Ramos (cell line): ENCODE results near the gene SLC25A41.
"Not testable (repeated sequence)": the region's sequence is repeated elsewhere in the genome, so short reads cannot be mapped to it uniquely, and the experiment has no call there.

ENCODE experiments used
- in situ Hi-C: fragments of 300-500 bp; cut with MboI; formaldehyde crosslinking; loops from one replicate; pipeline ENCODE4 v1.14.3; 2022; ENCODE audit warnings: low sequenced_read_pairs; ENCODE audit not compliant: unreplicated experiment

The SLC25A41 gene

DNA sequence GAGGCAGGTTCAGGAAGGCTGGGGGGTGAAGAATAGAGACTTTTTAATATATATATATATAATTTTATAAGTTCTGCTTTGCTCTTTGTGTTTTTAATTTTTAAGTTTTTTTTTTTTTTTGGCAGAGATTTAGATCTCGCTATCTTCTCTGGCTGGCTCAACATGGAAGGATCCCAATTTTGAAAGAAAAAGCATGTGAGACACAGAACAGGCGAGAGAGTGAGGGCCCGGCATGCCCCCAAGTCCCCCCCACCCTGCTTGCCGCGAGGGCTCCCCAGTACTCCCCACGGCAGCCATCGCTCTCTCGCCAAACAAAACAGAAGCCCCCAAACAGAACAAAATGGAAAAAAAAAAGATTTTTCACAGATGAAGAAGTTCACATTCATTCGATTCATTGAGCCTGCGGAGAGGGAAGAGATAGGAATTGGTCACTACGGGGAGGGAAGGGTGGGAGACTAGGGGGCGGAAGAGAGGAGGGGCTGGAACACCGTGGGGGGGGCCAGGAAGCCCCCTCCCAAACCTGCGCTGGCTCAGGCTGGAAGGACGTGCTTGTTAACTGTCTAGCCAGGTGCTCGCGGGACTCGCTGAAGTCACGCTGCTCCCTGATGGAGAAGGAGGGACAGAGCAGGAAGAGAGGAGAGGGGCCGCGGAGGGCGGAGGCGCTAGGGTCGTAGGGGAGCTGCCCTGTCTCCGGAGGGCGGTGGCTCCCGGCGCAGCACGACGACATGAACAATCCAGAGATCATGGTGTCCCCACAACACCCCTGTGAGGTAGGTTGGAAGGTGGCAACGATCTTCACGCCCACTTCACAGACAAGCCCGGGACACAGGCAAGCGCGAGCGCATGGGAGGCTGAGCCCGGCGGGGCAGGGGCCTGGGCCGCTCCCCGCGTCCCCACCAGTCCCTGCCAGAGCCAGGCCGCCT lies 19.6 kb downstream of the SLC25A41 start:
- in situ Hi-C loops, result no loop called here

DNA sequence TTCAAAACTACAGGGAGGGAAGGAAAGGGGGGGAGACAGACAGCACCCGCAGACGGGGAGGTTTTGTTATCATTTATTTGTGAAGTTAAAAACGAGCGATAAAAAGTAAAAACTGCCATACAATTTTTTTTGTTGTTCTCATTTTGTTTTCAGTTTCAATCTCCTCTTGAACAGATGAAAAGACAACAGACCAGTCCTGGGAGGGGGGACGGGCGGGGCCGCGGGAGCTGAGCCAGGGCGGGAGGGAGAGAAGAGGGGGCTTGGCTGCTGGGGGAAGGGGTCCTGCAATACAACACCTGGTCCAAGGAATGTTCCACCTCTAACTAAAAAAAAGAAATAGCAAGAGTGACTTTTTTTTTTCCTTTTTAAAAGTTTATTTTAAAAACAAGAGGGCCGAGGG lies 20.3 kb downstream of the SLC25A41 start:
- in situ Hi-C loops, result no loop called here

GRCh38 chr19:6412447-6413091 lies 21.0 kb downstream of the SLC25A41 start:
- in situ Hi-C loops, result no loop called here

GRCh38 chr19:6412061-6412446 lies 21.5 kb downstream of the SLC25A41 start:
- in situ Hi-C loops, result no loop called here

DNA sequence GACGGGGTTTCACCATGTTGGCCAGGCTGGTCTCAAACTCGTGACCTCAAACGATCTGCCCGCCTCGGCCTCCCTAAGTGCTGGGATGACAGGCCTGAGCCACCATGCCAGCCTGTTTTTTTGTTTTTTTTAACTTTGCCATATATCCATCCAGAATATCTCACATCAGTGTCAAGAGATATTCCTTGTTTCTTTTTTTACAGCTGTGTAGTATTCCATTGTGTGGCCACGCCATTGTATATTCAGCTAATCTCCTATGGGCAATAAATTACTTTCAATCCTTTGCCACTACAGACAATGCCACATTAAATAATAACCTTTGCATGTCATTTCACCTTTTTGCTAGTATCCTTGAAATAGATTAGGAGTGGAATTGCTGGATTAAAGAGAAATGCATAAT lies 24.2 kb downstream of the SLC25A41 start:
- in situ Hi-C loops, result no loop called here

DNA sequence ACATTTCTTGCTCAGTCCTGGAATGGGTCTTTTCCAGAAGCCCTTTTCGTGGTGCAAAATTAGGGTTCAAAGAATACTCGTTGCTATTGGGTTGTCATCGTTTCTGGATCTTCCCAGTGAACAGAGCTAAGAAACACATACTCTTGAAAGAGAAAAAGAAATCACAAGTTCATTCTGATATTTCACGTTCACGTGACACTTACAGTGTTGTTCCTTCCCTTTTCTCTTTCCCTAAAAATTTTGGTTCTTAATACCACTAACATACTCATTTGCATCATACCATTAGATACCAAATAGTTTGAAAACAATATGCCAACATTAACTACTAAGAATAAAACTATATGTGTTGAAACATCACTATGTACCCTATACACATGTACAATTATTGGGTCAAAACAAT lies 27.2 kb downstream of the SLC25A41 start:
- in situ Hi-C loops, result no loop called here

DNA sequence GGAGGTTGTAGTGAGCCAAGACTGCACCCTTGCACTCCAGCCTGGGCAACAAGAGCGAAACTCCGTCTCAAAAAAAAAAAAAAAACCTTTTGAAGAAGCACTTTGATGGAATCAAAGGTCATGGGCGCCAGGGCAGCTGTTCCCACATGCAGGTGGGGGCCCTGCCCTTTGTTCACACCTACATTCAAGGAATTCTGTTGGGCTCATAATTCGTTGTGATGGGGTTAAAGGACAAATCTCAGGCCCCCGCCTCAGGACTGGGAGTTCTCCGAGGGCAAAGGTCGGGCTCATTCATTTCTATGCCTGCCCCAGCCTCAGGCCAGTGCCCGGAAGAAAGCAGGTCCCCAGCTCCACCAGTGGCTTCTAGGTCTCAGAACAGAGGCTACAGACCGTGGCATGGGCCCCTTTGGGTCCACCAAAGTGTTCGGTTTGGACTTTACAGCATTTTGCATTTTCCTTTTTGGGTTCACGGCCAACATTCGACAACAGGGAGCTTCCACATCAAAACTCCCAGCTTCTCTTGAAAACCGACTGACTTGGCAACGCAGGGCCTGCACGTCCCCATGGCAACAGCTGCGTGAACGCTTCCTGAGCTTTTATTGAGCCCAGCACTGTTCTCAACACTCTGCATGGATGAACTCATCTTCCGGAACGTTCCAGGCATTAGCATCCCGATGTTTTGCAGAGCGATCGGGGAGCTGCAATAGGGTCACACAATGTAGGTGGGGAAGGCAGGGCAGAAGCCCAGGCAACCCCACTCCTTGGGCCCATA lies 30.5 kb downstream of the SLC25A41 start:
- in situ Hi-C loops, result no loop called here

GRCh38 chr19:6402058-6402457 lies 31.5 kb downstream of the SLC25A41 start:
- in situ Hi-C loops, result no loop called here

DNA sequence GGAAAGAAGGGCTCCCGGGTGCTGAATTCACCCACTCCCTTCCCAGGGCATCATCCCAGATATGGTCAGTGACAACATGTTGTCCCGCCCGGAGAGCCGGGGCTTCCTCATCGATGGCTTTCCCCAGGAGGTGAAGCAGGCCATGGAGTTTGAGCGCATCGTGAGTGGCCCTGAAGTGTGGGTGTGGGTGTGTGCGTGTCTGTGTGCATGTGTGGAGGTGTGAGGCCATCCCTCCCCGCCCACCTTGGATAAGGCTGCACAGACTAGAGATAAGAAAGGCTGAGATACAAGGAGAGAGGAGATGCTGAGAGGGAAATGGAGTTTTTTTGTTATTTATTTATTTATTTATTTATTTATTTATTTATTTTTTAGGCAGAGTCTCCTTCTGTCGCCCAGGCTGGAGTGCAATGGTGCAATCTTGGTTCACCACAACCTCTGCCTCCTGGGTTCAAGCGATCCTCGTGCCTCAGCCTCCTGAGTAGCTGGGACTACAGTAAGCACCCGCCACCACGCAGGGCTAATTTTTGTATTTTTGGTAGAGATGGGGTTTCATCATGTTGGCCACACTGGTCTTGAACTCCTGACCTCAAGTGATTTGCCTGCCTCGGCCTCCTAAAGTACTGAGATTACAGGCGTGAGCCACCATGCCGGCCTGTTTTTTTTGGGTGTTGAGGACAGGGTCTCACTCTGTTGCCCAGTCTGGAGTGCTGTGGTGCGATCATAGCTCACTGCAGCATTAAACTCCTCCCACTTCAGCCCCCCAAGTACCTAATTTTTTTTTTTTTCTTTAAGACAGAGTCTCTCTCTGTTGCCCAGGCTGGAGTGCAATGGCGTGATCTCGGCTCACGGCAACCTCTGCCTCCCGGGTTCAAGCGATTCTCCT lies 33.3 kb downstream of the SLC25A41 start:
- in situ Hi-C loops, result not testable (repeated sequence)

DNA sequence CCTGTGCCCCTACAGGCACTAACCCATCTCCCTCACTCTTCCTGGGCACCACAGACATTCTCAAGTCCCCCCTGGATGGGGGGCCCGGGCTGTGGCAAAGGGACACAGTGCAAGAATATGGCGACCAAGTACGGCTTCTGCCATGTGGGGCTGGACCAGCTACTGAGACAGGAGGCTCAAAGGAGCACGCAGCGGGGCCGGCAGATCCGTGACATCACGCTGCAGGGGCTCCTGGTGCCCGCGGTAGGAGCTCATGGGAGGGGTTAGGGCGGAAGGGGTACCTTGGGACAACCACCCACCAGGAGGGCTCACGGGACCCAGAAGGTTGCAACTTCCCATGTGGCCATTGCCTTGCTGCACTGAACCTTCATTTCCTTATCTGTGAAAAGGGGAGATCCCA lies 37.3 kb downstream of the SLC25A41 start:
- in situ Hi-C loops, result no loop called here

GRCh38 chr19:6394831-6395230 lies 38.7 kb downstream of the SLC25A41 start:
- in situ Hi-C loops, result no loop called here

DNA sequence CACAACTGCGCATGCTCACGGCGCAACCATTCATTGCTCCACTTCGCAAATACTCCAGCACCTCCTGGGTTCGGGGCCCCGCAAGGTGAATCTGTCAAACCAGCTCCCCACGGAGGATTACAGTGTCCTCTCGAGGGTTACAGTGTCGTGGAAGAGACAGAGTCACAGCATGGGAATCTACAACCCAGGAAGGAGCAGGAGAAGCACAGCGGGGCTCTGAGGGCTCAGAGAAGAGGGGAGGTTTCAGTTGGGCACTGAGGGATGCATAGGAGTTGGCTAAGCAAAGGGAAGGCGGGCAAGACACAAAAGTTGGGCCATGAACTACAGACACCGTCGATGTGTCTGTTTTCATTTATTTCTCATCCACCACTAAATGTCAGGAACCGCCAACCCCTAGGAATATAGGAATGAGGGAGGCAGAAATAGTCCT lies 39.6 kb downstream of the SLC25A41 start:
- in situ Hi-C loops, result no loop called here

DNA sequence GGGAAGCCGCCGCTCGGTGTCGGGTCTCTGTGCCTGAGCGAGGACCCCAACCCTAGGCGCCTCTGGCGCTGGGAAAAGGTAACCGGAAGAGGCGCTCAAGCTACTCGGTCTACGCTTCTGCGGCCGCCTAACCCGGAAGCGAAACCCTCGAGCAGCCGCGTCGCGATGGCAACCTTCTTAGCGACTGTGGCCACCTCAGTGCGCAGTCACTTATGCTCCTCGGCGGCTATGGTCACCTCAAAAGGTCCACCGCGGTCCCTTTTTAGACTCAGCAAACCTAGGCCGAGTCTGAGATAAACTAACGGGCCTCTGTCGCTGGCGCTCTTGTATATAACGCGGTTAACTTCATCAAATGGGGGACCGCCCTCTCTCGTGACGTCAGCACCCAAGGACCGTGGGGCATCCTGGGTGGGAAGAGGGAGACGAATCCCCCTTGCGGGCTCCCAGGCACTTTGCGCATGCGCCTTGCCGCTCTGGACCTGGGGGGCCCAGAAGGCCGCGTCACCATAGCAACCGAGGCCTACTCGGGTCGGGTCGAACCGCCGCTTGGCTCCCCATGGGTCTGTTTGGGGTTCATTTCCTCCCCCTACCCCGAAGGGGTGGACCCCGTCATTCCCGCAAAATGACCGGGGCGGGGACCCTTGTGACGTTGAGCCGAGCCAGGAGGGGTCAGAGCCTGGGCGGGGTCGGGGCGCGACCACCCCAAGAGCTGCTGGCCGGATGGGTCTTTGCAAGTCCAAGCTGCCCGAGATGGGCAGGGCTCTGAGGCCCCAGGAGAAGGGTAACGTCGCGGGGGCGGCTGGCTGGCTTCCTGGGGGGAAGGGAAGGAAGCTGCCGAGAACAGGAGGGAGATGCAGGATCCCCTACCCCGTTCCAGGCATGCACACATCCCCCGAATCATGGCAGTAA lies 40.2 kb downstream of the SLC25A41 start, which contains the start of gene GTF2F1:
GTF2F1 (minus strand) TSS at position 91 of the 909 bp plus-strand sequence. CDS start 169 bp downstream, outside the sequence.
- in situ Hi-C loops, result no loop called here

DNA sequence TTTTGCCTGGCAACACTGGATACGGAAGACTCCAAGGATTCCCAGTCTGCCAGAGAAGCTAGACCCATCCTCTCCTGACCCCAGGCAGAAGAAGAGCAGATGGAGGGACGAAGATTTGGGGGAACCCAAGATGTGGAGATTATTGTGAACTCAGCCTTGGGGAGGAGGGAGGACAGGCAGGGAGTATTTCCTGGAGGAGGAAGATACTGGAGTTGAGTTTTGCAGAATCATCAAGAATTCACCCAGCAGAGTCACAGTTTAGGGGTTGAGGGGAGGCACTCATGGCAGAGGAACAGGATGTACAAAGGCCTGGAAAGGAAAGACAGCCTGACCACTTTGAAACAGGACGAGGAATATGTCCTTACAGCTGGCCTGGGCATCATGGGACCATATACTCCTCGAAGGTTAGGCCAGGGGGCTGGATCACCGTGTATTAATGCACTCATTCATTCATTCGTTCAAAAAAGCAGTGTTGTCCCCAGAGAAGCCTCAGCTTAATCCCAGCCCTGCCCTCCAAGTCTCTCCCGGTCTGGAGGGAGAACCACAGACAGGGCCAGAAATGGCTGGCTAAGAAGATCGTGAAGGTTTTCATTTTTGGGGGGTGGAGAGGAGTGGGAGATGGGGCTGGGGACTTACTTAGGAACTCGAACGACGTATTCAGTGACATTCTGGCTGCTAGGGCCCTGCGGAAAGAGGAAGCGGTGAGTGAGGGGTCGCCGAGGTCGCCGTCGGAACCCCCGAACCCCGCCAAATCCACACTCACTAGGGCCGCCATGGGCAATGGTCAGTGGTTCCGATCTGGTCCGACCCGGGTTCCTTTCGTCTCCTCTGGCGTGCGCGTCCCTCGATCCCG lies 41.1 kb downstream of the SLC25A41 start:
- in situ Hi-C loops, result no loop called here

DNA sequence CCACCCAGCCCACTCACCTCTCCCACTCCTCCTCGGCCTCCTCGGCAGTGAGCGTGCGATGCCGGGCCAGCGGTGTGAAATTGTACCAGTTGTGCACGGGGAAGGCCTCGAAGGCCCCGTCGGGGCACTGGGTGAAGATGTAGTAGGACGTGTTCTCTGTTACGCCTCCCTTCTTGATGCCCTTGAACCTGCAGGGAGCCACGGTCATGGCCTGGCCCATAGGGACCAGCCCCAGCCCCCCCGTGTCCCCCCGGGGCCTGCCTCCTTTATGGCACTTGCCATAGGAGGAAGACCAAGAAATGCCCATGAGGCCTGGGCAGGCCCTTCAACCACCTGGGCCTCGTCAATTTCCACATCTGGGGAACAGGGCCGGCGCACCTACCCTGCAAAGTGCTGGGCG lies 46.2 kb downstream of the SLC25A41 start:
- in situ Hi-C loops, result no loop called here

DNA sequence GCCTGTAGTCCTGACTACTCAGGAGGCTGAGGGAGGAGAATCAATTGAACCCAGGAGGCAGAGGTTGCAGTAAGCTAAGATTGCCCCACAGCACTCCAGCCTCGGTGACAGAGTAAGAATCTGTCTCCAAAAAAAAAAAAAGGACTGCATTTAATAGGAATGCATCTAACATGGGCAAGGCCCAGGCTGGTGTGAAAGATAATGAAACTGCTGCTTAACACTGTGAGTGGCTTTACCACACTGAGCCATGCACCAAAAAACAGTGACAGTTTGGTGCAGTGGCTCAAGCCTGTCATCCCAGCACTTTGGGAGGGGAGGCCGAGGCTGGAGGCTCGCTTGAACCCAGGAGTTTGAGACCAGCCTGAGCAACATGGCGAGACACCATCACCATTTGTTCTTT lies 49.2 kb downstream of the SLC25A41 start:
- in situ Hi-C loops, result no loop called here

DNA sequence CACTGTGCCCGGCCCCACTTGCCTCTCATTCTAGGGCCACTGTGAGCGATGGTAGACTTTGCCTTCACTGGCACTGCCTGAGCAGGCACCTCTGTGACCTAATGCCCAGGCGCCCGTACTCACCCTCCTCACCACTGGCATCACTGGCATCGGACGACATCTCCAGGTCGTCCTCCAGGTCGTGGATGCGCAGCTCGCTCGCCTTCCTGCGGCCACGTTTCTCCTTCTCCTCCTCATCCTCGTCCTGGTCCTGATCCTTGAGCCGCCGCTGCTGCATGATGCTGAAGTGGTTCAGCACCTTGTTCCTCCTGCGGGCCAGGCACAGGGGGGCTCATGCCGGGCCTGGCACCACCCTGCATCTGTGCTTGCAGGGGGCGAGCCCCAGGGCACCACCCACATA lies 50.4 kb downstream of the SLC25A41 start:
- in situ Hi-C loops, result no loop called here
